Spleen (tissue), 7 donors: ENCODE results near the gene PLD4.

ENCODE experiments used
- POLR2A ChIP-seq, 3 donors: fragments of 450-650 bp; IDR thresholded peaks; one replicate each; pipeline ENCODE4 v1.5.1; 2017; ENCODE audit warnings: antibody characterized with exemption in 3 of 3, mild to moderate bottlenecking in 1 of 3
- POLR2AphosphoS5 ChIP-seq, 3 donors: sonication (generic); formaldehyde crosslinking; IDR thresholded peaks; one replicate each; pipeline ENCODE4 v1.5.1; 2017; ENCODE audit warnings: antibody characterized with exemption in 3 of 3
- TF ChIP-seq, protein P1 (sequence below), 11 experiments: fragments of 200-600 bp in 7 of 11; fragments of 450-650 bp in 4 of 11; sonication (generic) in 4 of 11; IDR thresholded peaks in 8 of 11; conservative IDR thresholded peaks in 3 of 11; 1 replicate in 7 of 11; 2 replicates in 4 of 11; pipeline versions ENCODE4 v1.4.0 to v1.8.0; 2016 to 2021; ENCODE audit warnings: antibody characterized with exemption in 11 of 11, inconsistent platforms in 4 of 11, mild to moderate bottlenecking in 1 of 11
- donor health status: DM: no; HTN: no; CAD: no; lungs with moderate emphysema.
- donor health status: DM: no; HTN: no; CAD: no.
- donor health status: DM: no; HTN: no; CAD: no.

DNA sequence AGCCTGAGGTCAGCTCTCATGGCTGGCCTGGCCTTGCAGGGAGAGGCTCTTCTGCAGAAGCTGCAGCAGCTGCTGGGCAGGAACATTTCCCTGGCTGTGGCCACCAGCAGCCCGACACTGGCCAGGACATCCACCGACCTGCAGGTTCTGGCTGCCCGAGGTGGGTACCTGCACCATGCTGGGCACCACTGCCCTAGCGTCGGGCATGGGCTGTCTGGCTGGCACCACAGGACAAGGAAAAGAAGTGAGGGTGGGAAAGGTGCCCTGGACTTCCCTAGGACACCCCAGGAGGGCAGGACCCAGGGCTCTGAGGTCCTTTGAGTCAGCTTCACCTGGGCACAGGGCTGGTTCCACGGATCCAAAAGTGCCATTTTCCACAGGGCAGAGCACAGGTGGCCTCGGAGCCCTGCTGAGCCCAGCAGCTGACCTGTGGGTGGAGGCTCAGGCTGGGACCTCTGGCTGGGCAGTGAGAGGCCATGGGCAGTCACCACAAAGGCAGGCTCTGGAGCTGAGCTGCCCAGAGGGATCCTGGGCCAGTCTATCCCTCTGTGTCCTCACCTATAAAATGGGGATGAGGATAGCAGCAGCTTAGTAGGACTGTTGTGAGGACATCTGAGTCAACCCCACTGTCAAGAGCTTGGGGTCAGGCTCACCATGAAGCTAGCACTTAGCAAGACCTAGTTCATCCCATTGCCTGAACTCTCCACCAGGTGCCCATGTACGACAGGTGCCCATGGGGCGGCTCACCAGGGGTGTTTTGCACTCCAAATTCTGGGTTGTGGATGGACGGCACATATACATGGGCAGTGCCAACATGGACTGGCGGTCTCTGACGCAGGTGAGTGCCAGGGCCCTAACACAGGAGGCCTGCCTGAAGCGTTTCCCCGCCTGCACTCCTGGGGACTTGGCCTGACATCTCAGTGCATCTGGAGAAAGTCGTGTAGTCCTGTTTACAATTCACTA, 4.9 kb downstream of the PLD4 start:
- TF ChIP-seq POLR2A (IDR thresholded peaks at IDR 0.05) (no peak), POLR2AphosphoS5 (IDR thresholded peaks at IDR 0.05) (no peak)
- TF ChIP-seq, protein P1, sequence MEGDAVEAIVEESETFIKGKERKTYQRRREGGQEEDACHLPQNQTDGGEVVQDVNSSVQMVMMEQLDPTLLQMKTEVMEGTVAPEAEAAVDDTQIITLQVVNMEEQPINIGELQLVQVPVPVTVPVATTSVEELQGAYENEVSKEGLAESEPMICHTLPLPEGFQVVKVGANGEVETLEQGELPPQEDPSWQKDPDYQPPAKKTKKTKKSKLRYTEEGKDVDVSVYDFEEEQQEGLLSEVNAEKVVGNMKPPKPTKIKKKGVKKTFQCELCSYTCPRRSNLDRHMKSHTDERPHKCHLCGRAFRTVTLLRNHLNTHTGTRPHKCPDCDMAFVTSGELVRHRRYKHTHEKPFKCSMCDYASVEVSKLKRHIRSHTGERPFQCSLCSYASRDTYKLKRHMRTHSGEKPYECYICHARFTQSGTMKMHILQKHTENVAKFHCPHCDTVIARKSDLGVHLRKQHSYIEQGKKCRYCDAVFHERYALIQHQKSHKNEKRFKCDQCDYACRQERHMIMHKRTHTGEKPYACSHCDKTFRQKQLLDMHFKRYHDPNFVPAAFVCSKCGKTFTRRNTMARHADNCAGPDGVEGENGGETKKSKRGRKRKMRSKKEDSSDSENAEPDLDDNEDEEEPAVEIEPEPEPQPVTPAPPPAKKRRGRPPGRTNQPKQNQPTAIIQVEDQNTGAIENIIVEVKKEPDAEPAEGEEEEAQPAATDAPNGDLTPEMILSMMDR (IDR thresholded peaks at IDR 0.05 in 8 of 11, conservative IDR thresholded peaks at IDR 0.05 in 3 of 11): no peak
